HCT116 (cell line): ENCODE measurements around the gene LRCH4. TPM values are rescaled to one million over a fixed set of nuclear protein-coding genes. Genes with fewer than 3 reads are reported as not detected.
A peak's percentile ranks its signal among the peaks of the same experiment; 100 is the strongest.

ENCODE experiments used
- ATAC-seq: fragments of 200-7000 bp; cut with Tn5 transposase; 2 replicates; pipeline ENCODE4 v1.9.1; 2020; ENCODE audit warnings: mild to moderate bottlenecking, moderate library complexity
- BruUV-seq: library from RNA; stranded (reverse); fragments of 400-500 nt; replicated peaks from 2 replicates; lab custom pipeline; 2021; lab: Mats Ljungman, UMichigan
- CTCF ChIA-PET: fragments of 300-600 bp; sonication (Branson Sonifier 250); formaldehyde crosslinking; loops from one replicate; lab custom pipeline; 2021; ENCODE audit warnings: antibody characterized with exemption; lab: Charles Lee
- POLR2A ChIA-PET: fragments of 300-600, 350-600 bp; sonication (Branson Sonifier 250); formaldehyde crosslinking; loops from one replicate; lab custom pipeline; 2021; ENCODE audit warnings: antibody characterized with exemption; lab: Charles Lee
- RAD21 ChIA-PET, 2 experiments: fragments of 300-600 bp; sonication (Branson Sonifier 250); formaldehyde crosslinking; loops; one replicate each; lab custom pipeline; 2023; ENCODE audit warnings: low total read pairs in 2 of 2; ENCODE audit not compliant: uncharacterized antibody in 2 of 2, unreplicated experiment in 2 of 2, low non-redundant PET in 1 of 2; lab: Charles Lee
- DNase-seq: peaks from one replicate; pipeline ENCODE4 v3.0.0-alpha.2; 2010; ENCODE audit warnings: low read depth, low spot score
- H2AFZ ChIP-seq: fragments of 200-600 bp; shearing (Covaris generic), sonication (generic); 2 replicates; pipeline ENCODE4 v1.6.1; 2017; ENCODE audit warnings: low read depth, mixed run types, mixed read lengths, antibody characterized with exemption, low read length; ENCODE audit not compliant: poor library complexity, severe bottlenecking
- H3K27ac ChIP-seq: 2 replicates; pipeline ENCODE4 v1.5.1; 2012; ENCODE audit warnings: low read depth, low read length
- H3K27me3 ChIP-seq: fragments of 200-600 bp; sonication (generic); 2 replicates; pipeline ENCODE4 v1.6.1; 2016; ENCODE audit warnings: mixed run types, low read length, mixed read lengths; ENCODE audit not compliant: insufficient read depth
- H3K36me3 ChIP-seq, 2 experiments: fragments of 200-500 bp in 1 of 2; fragments of 200-600 bp in 1 of 2; sonication (Bioruptor generic) in 1 of 2; sonication (generic) in 1 of 2; 2 replicates each; pipeline versions ENCODE4 v1.5.1 to v1.6.1; 2014 to 2016; ENCODE audit warnings: low read length in 2 of 2, inconsistent platforms in 1 of 2, mixed read lengths in 1 of 2, mixed run types in 1 of 2; ENCODE audit not compliant: insufficient read depth in 2 of 2, control insufficient read depth in 1 of 2
- H3K4me1 ChIP-seq, 2 experiments: fragments of 200-600 bp in 1 of 2; sonication (generic) in 1 of 2; 2 replicates each; pipeline versions ENCODE4 v1.5.1 to v1.6.1; 2012 to 2017; ENCODE audit warnings: low read length in 2 of 2, inconsistent platforms in 1 of 2, mild to moderate bottlenecking in 1 of 2, mixed read lengths in 1 of 2, mixed run types in 1 of 2, moderate library complexity in 1 of 2; ENCODE audit not compliant: insufficient read depth in 2 of 2, control insufficient read depth in 1 of 2
- H3K4me2 ChIP-seq: fragments of 200-600 bp; sonication (generic); 2 replicates; pipeline ENCODE4 v1.6.1; 2017; ENCODE audit warnings: mixed run types, low read length, mixed read lengths
- H3K4me3 ChIP-seq, 2 experiments: fragments of 200-600 bp in 1 of 2; sonication (generic) in 1 of 2; replicated peaks in 1 of 2; 2 replicates each; pipeline ENCODE4 v1.5.1; 2011 to 2016; ENCODE audit warnings: low read length in 2 of 2, control low read depth in 1 of 2, low read depth in 1 of 2, mild to moderate bottlenecking in 1 of 2, mixed read lengths in 1 of 2, mixed run types in 1 of 2
- H3K79me2 ChIP-seq: fragments of 200-600 bp; sonication (generic); 2 replicates; pipeline ENCODE4 v1.6.1; 2017; ENCODE audit warnings: mild to moderate bottlenecking, mixed run types, low read length, moderate library complexity, mixed read lengths; ENCODE audit not compliant: insufficient read depth
- H3K9ac ChIP-seq: fragments of 200-600 bp; sonication (generic); 2 replicates; pipeline ENCODE4 v1.6.1; 2016; ENCODE audit warnings: low read length, mixed read lengths
- H3K9me2 ChIP-seq: fragments of 200-600 bp; sonication (generic), shearing (Covaris generic); 2 replicates; pipeline ENCODE4 v1.6.1; 2017; ENCODE audit warnings: mixed run types, mild to moderate bottlenecking, moderate library complexity; ENCODE audit not compliant: insufficient read depth
- H3K9me3 ChIP-seq, 2 experiments: fragments of 200-500 bp in 1 of 2; fragments of 200-600 bp in 1 of 2; sonication (Bioruptor generic) in 1 of 2; sonication (generic) in 1 of 2; 2 replicates each; pipeline ENCODE4 v1.6.1; 2014 to 2017; ENCODE audit warnings: low read length in 2 of 2, mixed read lengths in 2 of 2, inconsistent platforms in 1 of 2, low read depth in 1 of 2, mild to moderate bottlenecking in 1 of 2, mixed run types in 1 of 2, moderate library complexity in 1 of 2; ENCODE audit not compliant: control insufficient read depth in 1 of 2, insufficient read depth in 1 of 2
- H4K20me1 ChIP-seq: fragments of 200-600 bp; sonication (generic), shearing (Covaris generic); 2 replicates; pipeline ENCODE4 v1.6.1; 2017; ENCODE audit warnings: mixed run types, mild to moderate bottlenecking, moderate library complexity; ENCODE audit not compliant: insufficient read depth
- ELF1 ChIP-seq: IDR thresholded peaks from 2 replicates; pipeline ENCODE4 v1.6.1; 2012; ENCODE audit warnings: low read depth, borderline replicate concordance
- EZH2 ChIP-seq: fragments of 200-600 bp; sonication (generic); IDR thresholded peaks from 2 replicates; pipeline ENCODE4 v1.6.1; 2017; ENCODE audit warnings: antibody characterized with exemption, mixed run types
- EZH2phosphoT487 ChIP-seq: fragments of 200-600 bp; IDR thresholded peaks from 2 replicates; pipeline ENCODE4 v1.6.1; 2018; ENCODE audit warnings: antibody characterized with exemption, borderline replicate concordance
- POLR2A ChIP-seq: IDR thresholded peaks from 2 replicates; pipeline ENCODE4 v1.7.0; 2011; ENCODE audit warnings: borderline replicate concordance; ENCODE audit not compliant: insufficient read depth, insufficient read length; ENCODE audit errors: extremely low read depth
- POLR2AphosphoS5 ChIP-seq: IDR thresholded peaks from 2 replicates; pipeline ENCODE4 v1.6.1; 2011; ENCODE audit warnings: mild to moderate bottlenecking, low read depth, low read length, moderate library complexity
- RAD21 ChIP-seq: IDR thresholded peaks from 2 replicates; pipeline ENCODE4 v1.6.1; 2012; ENCODE audit warnings: low read depth, mild to moderate bottlenecking
- SIN3A ChIP-seq: IDR thresholded peaks from 2 replicates; pipeline ENCODE4 v1.6.1; 2012; ENCODE audit warnings: low read depth
- SRF ChIP-seq: IDR thresholded peaks from 2 replicates; pipeline ENCODE4 v1.6.1; 2012; ENCODE audit warnings: low read depth
- ZFX ChIP-seq: fragments of 450-650 bp; IDR thresholded peaks from 2 replicates; pipeline ENCODE4 v1.6.1; 2017
- intact Hi-C: fragments of 100-400 bp; cut with micrococcal nuclease; formaldehyde crosslinking; loops from 2 replicates; pipeline ENCODE4 v1.10.0; 2022
- total RNA-seq: library from RNA; stranded (reverse); gene quantifications from one replicate; pipeline ENCODE4 v1.2.1, GENCODE V29; 2021; ENCODE audit not compliant: unreplicated experiment
- TF ChIP-seq, protein P1 (sequence below): IDR thresholded peaks from 2 replicates; pipeline ENCODE4 v1.6.1; 2011; ENCODE audit warnings: mild to moderate bottlenecking, low read length, moderate library complexity; ENCODE audit not compliant: insufficient replicate concordance; ENCODE audit errors: extremely low read depth
- TF ChIP-seq, protein P2 (sequence below): IDR thresholded peaks from 2 replicates; pipeline ENCODE4 v1.6.1; 2012
- TF ChIP-seq, protein P3 (sequence below): IDR thresholded peaks from 2 replicates; pipeline ENCODE4 v1.6.1; 2012
- TF ChIP-seq, protein P4 (sequence below), 3 experiments: fragments of 200-600 bp in 1 of 3; sonication (generic) in 1 of 3; IDR thresholded peaks in 2 of 3; conservative IDR thresholded peaks in 1 of 3; 2 replicates each; pipeline ENCODE4 v1.5.1; 2012 to 2017; ENCODE audit warnings: low read depth in 2 of 3, low read length in 2 of 3, antibody characterized with exemption in 1 of 3, borderline replicate concordance in 1 of 3, control low read depth in 1 of 3, mild to moderate bottlenecking in 1 of 3, mixed read lengths in 1 of 3, mixed run types in 1 of 3, moderate library complexity in 1 of 3; ENCODE audit not compliant: insufficient read depth in 1 of 3

Gene LRCH4
- total RNA-seq, 1 experiment from 2014 or later: 47.9 TPM

DNA sequence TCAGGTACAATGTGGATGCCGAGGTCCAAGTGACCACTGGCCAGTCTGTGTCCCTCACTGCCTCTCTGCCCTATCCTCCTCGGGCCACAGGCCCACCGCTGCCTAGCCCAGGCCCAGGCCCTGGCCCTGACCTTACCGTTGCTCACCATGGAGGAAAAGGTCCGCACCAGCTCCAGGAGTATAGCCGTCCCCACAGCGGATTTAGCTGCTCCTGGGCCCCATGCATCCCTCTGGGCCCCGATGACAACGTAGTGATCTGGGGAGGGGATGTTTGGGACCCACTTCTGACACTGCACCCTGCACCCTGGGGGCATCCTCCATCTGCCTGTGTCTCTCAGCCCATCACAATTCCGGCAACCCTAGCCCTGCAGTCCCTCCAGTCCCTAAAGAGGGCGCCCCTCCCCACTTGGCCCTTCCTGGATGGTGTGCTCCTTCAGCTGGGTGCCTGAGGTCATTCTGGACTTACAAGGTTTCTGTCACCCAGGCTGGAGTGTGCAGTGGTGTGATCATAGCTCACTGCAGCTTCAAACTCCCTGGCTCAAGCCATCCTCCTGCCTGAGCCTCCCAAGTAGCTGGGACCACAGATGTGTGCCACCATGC lies 43.3 kb upstream of the LRCH4 start:
- intact Hi-C loops: no loop called here
- POLR2A ChIA-PET: interaction anchor here (1.8 kb wide), 1 partner anchor 17 kb away, joined by 6 read pairs; the partner anchor contains the start of gene MOSPD3

DNA sequence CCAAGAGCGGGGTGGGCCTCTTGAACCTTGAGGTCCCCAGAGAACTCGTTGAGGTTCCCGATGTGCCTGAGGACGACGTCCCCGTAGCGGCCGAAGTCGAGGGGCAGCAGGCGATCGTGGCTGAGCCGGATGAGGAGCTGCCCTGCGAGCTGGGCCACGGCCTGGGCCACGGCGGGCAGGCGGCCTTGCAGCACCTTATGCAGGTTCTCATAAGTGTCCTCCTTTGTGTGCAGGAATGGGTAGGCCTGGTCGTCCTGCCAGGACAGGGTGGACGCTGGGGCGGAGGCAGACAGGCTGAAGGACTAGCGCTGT lies 41.3 kb upstream of the LRCH4 start:
- H3K4me2 ChIP-seq: peak overlapping the region; percentile 100
- H3K27me3 ChIP-seq: no peaks in the 10 kb centered on the region
- peak overlapping the region; percentile 70; the same call in 1 of the 2 replicates for H3K27ac ChIP-seq
- intact Hi-C loops: no loop called here
- no peaks in the 10 kb centered on the region for H3K36me3 ChIP-seq
- ChIA-PET POLR2A (interaction anchor here (0.8 to 1.0 kb wide), 2 partner anchors 15 to 21 kb away, joined by 3 read pairs; partner anchors contain the start of gene MOSPD3), CTCF (no interaction called here), RAD21 (no interaction called here)
- no peaks in the 10 kb centered on the region for H3K9me2 ChIP-seq
- DNase-seq (no peak), ATAC-seq (no peak)
- no peaks in the 10 kb centered on the region for H4K20me1 ChIP-seq
- peak overlapping the region; percentile 69 to 89 for H3K4me3 ChIP-seq
- peak overlapping the region; percentile 96 for H3K9ac ChIP-seq
- H2AFZ ChIP-seq: no peak overlapping the region
- H3K79me2 ChIP-seq: peaks cover 5% of the 10 kb centered on the region; the same call in 1 of the 2 replicates
- peaks cover 0 to 23% of the 10 kb centered on the region in 2 experiments; a peak in 3 of 4 replicates for H3K4me1 ChIP-seq
- no peaks in the 10 kb centered on the region for H3K9me3 ChIP-seq
- no TSS peak for BruUV-seq
- TF ChIP-seq ZFX: no peak
- no peak for TF ChIP-seq SRF
- TF ChIP-seq, protein P1, sequence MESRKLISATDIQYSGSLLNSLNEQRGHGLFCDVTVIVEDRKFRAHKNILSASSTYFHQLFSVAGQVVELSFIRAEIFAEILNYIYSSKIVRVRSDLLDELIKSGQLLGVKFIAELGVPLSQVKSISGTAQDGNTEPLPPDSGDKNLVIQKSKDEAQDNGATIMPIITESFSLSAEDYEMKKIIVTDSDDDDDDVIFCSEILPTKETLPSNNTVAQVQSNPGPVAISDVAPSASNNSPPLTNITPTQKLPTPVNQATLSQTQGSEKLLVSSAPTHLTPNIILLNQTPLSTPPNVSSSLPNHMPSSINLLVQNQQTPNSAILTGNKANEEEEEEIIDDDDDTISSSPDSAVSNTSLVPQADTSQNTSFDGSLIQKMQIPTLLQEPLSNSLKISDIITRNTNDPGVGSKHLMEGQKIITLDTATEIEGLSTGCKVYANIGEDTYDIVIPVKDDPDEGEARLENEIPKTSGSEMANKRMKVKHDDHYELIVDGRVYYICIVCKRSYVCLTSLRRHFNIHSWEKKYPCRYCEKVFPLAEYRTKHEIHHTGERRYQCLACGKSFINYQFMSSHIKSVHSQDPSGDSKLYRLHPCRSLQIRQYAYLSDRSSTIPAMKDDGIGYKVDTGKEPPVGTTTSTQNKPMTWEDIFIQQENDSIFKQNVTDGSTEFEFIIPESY: no peak
- TF ChIP-seq ELF1: no peak
- TF ChIP-seq POLR2AphosphoS5: no peak
- TF ChIP-seq, protein P2, sequence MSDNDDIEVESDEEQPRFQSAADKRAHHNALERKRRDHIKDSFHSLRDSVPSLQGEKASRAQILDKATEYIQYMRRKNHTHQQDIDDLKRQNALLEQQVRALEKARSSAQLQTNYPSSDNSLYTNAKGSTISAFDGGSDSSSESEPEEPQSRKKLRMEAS: no peak
- no peak for TF ChIP-seq RAD21
- no peak for TF ChIP-seq SIN3A
- no peak for TF ChIP-seq EZH2phosphoT487
- TF ChIP-seq EZH2: no peak
- TF ChIP-seq POLR2A: no peak
- TF ChIP-seq, protein P3, sequence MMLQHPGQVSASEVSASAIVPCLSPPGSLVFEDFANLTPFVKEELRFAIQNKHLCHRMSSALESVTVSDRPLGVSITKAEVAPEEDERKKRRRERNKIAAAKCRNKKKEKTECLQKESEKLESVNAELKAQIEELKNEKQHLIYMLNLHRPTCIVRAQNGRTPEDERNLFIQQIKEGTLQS: no peak

More for the DNA sequence above, 43.3 kb upstream of the LRCH4 start:
- Histone ChIP-seq H3K9me2 (no peaks in the 10 kb centered on the region), H3K27ac (peak overlapping the region; percentile 10; the same call in 1 of the 2 replicates), H3K27me3 (no peaks in the 10 kb centered on the region), H3K79me2 (peaks cover 5% of the 10 kb centered on the region; the same call in 1 of the 2 replicates), H3K36me3 (no peaks in the 10 kb centered on the region), H3K9ac (no peak overlapping the region), H3K4me1 (peaks cover 6 to 44% of the 10 kb centered on the region in 2 experiments; a peak in 3 of 4 replicates), H3K4me3 (no peak overlapping the region), H4K20me1 (no peaks in the 10 kb centered on the region), H3K9me3 (no peaks in the 10 kb centered on the region), H3K4me2 (no peak overlapping the region), H2AFZ (no peak overlapping the region)
- RAD21 ChIA-PET: no interaction called here
- peak; percentile 29; the same call in 1 of the 2 replicates for TF ChIP-seq POLR2AphosphoS5
- TF ChIP-seq, protein P4, sequence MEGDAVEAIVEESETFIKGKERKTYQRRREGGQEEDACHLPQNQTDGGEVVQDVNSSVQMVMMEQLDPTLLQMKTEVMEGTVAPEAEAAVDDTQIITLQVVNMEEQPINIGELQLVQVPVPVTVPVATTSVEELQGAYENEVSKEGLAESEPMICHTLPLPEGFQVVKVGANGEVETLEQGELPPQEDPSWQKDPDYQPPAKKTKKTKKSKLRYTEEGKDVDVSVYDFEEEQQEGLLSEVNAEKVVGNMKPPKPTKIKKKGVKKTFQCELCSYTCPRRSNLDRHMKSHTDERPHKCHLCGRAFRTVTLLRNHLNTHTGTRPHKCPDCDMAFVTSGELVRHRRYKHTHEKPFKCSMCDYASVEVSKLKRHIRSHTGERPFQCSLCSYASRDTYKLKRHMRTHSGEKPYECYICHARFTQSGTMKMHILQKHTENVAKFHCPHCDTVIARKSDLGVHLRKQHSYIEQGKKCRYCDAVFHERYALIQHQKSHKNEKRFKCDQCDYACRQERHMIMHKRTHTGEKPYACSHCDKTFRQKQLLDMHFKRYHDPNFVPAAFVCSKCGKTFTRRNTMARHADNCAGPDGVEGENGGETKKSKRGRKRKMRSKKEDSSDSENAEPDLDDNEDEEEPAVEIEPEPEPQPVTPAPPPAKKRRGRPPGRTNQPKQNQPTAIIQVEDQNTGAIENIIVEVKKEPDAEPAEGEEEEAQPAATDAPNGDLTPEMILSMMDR (IDR thresholded peaks at IDR 0.05 in 2 of 3, conservative IDR thresholded peaks at IDR 0.05 in 1 of 3; ENCODE audit: borderline replicate concordance in 1 of 3, insufficient read depth in 1 of 3, low read depth in 2 of 3, low read length in 2 of 3): peak in 2 of 3 experiments; percentile 63 to 70; a peak in 4 of 6 replicates
- TF ChIP-seq SIN3A: no peak
- BruUV-seq: no TSS peak
- DNase-seq (peak; percentile 28), ATAC-seq (peak; percentile 31)
- CTCF ChIA-PET: interaction anchor here (0.7 to 2.0 kb wide), 9 partner anchors 9 to 223 kb away, joined by 3 to 7 read pairs (median 4); partner anchors contain the start of genes GNB2, POP7 and SLC12A9
